Adrenal gland (tissue), 5 donors: ENCODE results near the gene DAAM2.

Experiments
- CTCF ChIP-seq, 6 experiments: fragments of 450-650 bp in 4 of 6; fragments of 200-600 bp in 2 of 6; sonication (generic) in 1 of 6; IDR thresholded peaks; 1 replicate in 5 of 6; 2 replicates in 1 of 6; pipeline versions ENCODE4 v1.5.1 to v1.8.0; 2016 to 2021; ENCODE audit warnings: antibody characterized with exemption in 6 of 6, mild to moderate bottlenecking in 2 of 6, moderate library complexity in 1 of 6
- POLR2A ChIP-seq, 2 donors: fragments of 450-650 bp; IDR thresholded peaks; one replicate each; pipeline ENCODE4 v1.6.1; 2017; ENCODE audit warnings: antibody characterized with exemption in 2 of 2, mild to moderate bottlenecking in 2 of 2, moderate library complexity in 1 of 2
- donor health status: DM: no; HTN: no; CAD: no.

- TF ChIP-seq CTCF (IDR thresholded peaks at IDR 0.05): no peak
- no peak for TF ChIP-seq POLR2A (IDR thresholded peaks at IDR 0.05)
These were observed 159.0 kb downstream of the DAAM2 start for GRCh38 chr6:39951191-39951590.
